Measurements from ENCODE around the gene NTN4. TPM values are rescaled to one million over a fixed set of nuclear protein-coding genes. Genes with fewer than 3 reads are reported as not detected.

The NTN4 gene
- total RNA-seq, 5 donors from 2014 or later (not counting 1 experiment from before 2014, with no cell fraction given), result 0.53 to 4.1 (median 1.3) TPM

GRCh38 chr12:95641299-95641952, 149.1 kb downstream of the NTN4 start:
- DNase-seq (no peak), ATAC-seq (replicated peaks in 1 of 4) (no peak)
- ChIA-PET POLR2A (interaction anchor here in 1 of 2 donors (0.7 kb wide), 1 partner anchor 223 kb away, joined by 14 read pairs; no protein-coding TSS in a partner anchor), CTCF (no interaction called here)
- H3K27ac ChIP-seq (ENCODE audit: low read length), result no peak overlapping the region
- no peaks in the 10 kb centered on the region for H3K36me3 ChIP-seq (ENCODE audit: control insufficient read depth in 2 of 2, extremely low read depth in 1 of 2, insufficient read depth in 1 of 2, low read length in 1 of 2)
- H3K4me1 ChIP-seq (ENCODE audit: control insufficient read depth in 1 of 2, extremely low read depth in 1 of 2, insufficient read depth in 2 of 2, low read length in 2 of 2), result no peaks in the 10 kb centered on the region
- Mint-ChIP-seq H3K4me1 (peaks cover 0 to 7% (median 4%) of the 10 kb centered on the region in 3 donors), H3K9me3 (peaks cover 0 to 4% (median 0%) of the 10 kb centered on the region in 3 donors), H3K36me3 (no peaks in the 10 kb centered on the region), H3K27ac (no peak overlapping the region), H3K27me3 (peaks cover 2 to 4% of the 10 kb centered on the region in 2 donors), H3K4me3 (no peak overlapping the region)
- WGBS (ENCODE audit: insufficient coverage), result no CpG with 5 or more reads among the region's 3 CpGs
- H3K9me3 ChIP-seq, result no peaks in the 10 kb centered on the region
- peaks cover 0 to 4% of the 10 kb centered on the region in 2 experiments for H3K27me3 ChIP-seq (replicated peaks in 1 of 2; ENCODE audit: control insufficient read depth in 2 of 2, extremely low read depth in 1 of 2, insufficient read depth in 2 of 2, low read length in 1 of 2)
- H3K4me3 ChIP-seq (ENCODE audit: control insufficient read depth in 1 of 2, extremely low read depth in 1 of 2, low read length in 1 of 2), result no peak overlapping the region

- ChIA-PET POLR2A (interaction anchor here in 1 of 2 donors (0.5 kb wide), 1 partner anchor 12 kb away, joined by 4 read pairs; no protein-coding TSS in a partner anchor), CTCF (no interaction called here)
- H3K36me3 Mint-ChIP-seq, result no peaks in the 10 kb centered on the region
- H3K27ac ChIP-seq (ENCODE audit: low read length), result no peak overlapping the region
- H3K9me3 ChIP-seq, result no peaks in the 10 kb centered on the region
- H3K27me3 Mint-ChIP-seq, result no peaks in the 10 kb centered on the region
- no peak overlapping the region for H3K4me3 Mint-ChIP-seq
- no peaks in the 10 kb centered on the region for H3K36me3 ChIP-seq (ENCODE audit: control insufficient read depth in 2 of 2, extremely low read depth in 1 of 2, insufficient read depth in 1 of 2, low read length in 1 of 2)
- DNase-seq (no peak), ATAC-seq (replicated peaks in 1 of 4) (no peak)
- H3K27ac Mint-ChIP-seq, result no peak overlapping the region
- peaks cover 0 to 4% of the 10 kb centered on the region in 2 experiments for H3K27me3 ChIP-seq (replicated peaks in 1 of 2; ENCODE audit: control insufficient read depth in 2 of 2, extremely low read depth in 1 of 2, insufficient read depth in 2 of 2, low read length in 1 of 2)
- H3K4me3 ChIP-seq (ENCODE audit: control insufficient read depth in 1 of 2, extremely low read depth in 1 of 2, low read length in 1 of 2), result no peak overlapping the region
- 72% methylated on average over 3 of the region's 3 CpGs for WGBS (ENCODE audit: insufficient coverage)
- peaks cover 0 to 4% (median 0%) of the 10 kb centered on the region in 3 donors for H3K9me3 Mint-ChIP-seq
- H3K4me1 ChIP-seq (ENCODE audit: control insufficient read depth in 1 of 2, extremely low read depth in 1 of 2, insufficient read depth in 2 of 2, low read length in 2 of 2), result no peaks in the 10 kb centered on the region
- H3K4me1 Mint-ChIP-seq, result peaks cover 0 to 7% (median 4%) of the 10 kb centered on the region in 3 donors
Measured at GRCh38 chr12:95640516-95640915, 150.0 kb downstream of the NTN4 start.

- WGBS (ENCODE audit: insufficient coverage), result 80% methylated on average over 1 of the region's 8 CpGs
- no peak overlapping the region for H3K4me3 Mint-ChIP-seq
- ATAC-seq (replicated peaks in 1 of 4) (no peak), DNase-seq (no peak)
- no peak overlapping the region for H3K4me3 ChIP-seq (ENCODE audit: control insufficient read depth in 1 of 2, extremely low read depth in 1 of 2, low read length in 1 of 2)
- no peaks in the 10 kb centered on the region for H3K9me3 ChIP-seq
- CTCF ChIA-PET, result no interaction called here
- POLR2A ChIA-PET, result no interaction called here
- H3K27ac ChIP-seq (ENCODE audit: low read length), result no peak overlapping the region
- H3K9me3 Mint-ChIP-seq, result peaks cover 0 to 4% (median 0%) of the 10 kb centered on the region in 3 donors
- H3K36me3 Mint-ChIP-seq, result no peaks in the 10 kb centered on the region
- H3K4me1 Mint-ChIP-seq, result peaks cover 0 to 4% (median 2%) of the 10 kb centered on the region in 3 donors
- H3K36me3 ChIP-seq (ENCODE audit: control insufficient read depth in 2 of 2, extremely low read depth in 1 of 2, insufficient read depth in 1 of 2, low read length in 1 of 2), result no peaks in the 10 kb centered on the region
- no peaks in the 10 kb centered on the region for H3K27me3 ChIP-seq (replicated peaks in 1 of 2; ENCODE audit: control insufficient read depth in 2 of 2, extremely low read depth in 1 of 2, insufficient read depth in 2 of 2, low read length in 1 of 2)
- no peaks in the 10 kb centered on the region for H3K27me3 Mint-ChIP-seq
- H3K4me1 ChIP-seq (ENCODE audit: control insufficient read depth in 1 of 2, extremely low read depth in 1 of 2, insufficient read depth in 2 of 2, low read length in 2 of 2), result no peaks in the 10 kb centered on the region
- no peak overlapping the region for H3K27ac Mint-ChIP-seq
Measured at GRCh38 chr12:95637471-95638155, 153.0 kb downstream of the NTN4 start.

GRCh38 chr12:95637010-95637409, 153.6 kb downstream of the NTN4 start:
- H3K27ac Mint-ChIP-seq, result no peak overlapping the region
- H3K4me1 ChIP-seq (ENCODE audit: control insufficient read depth in 1 of 2, extremely low read depth in 1 of 2, insufficient read depth in 2 of 2, low read length in 2 of 2), result no peaks in the 10 kb centered on the region
- no peaks in the 10 kb centered on the region for H3K36me3 Mint-ChIP-seq
- no peak for DNase-seq
- H3K36me3 ChIP-seq (ENCODE audit: control insufficient read depth in 2 of 2, extremely low read depth in 1 of 2, insufficient read depth in 1 of 2, low read length in 1 of 2), result no peaks in the 10 kb centered on the region
- peaks cover 0 to 4% (median 0%) of the 10 kb centered on the region in 3 donors for H3K9me3 Mint-ChIP-seq
- H3K27me3 Mint-ChIP-seq, result no peaks in the 10 kb centered on the region
- no peaks in the 10 kb centered on the region for H3K9me3 ChIP-seq
- H3K4me3 Mint-ChIP-seq, result no peak overlapping the region
- ATAC-seq (replicated peaks in 1 of 4), result no peak
- no peak overlapping the region for H3K4me3 ChIP-seq (ENCODE audit: control insufficient read depth in 1 of 2, extremely low read depth in 1 of 2, low read length in 1 of 2)
- POLR2A ChIA-PET, result no interaction called here
- CTCF ChIA-PET, result no interaction called here
- H3K27me3 ChIP-seq (replicated peaks in 1 of 2; ENCODE audit: control insufficient read depth in 2 of 2, extremely low read depth in 1 of 2, insufficient read depth in 2 of 2, low read length in 1 of 2), result no peaks in the 10 kb centered on the region
- 87% methylated on average over 24 of the region's 24 CpGs for WGBS (ENCODE audit: insufficient coverage)
- no peaks in the 10 kb centered on the region for H3K4me1 Mint-ChIP-seq
- H3K27ac ChIP-seq (ENCODE audit: low read length), result no peak overlapping the region

- ChIA-PET POLR2A (no interaction called here), CTCF (interaction anchor here in 1 of 2 donors (0.6 kb wide), 1 partner anchor 11 kb away, joined by 6 read pairs; no protein-coding TSS in a partner anchor)
- Mint-ChIP-seq H3K36me3 (no peaks in the 10 kb centered on the region), H3K27ac (no peak overlapping the region), H3K27me3 (no peaks in the 10 kb centered on the region), H3K4me1 (no peaks in the 10 kb centered on the region), H3K9me3 (peaks cover 0 to 4% (median 0%) of the 10 kb centered on the region in 3 donors), H3K4me3 (no peak overlapping the region)
- Histone ChIP-seq H3K4me1 (ENCODE audit: control insufficient read depth in 1 of 2, extremely low read depth in 1 of 2, insufficient read depth in 2 of 2, low read length in 2 of 2) (no peaks in the 10 kb centered on the region), H3K36me3 (ENCODE audit: control insufficient read depth in 2 of 2, extremely low read depth in 1 of 2, insufficient read depth in 1 of 2, low read length in 1 of 2) (no peaks in the 10 kb centered on the region), H3K27me3 (replicated peaks in 1 of 2; ENCODE audit: control insufficient read depth in 2 of 2, extremely low read depth in 1 of 2, insufficient read depth in 2 of 2, low read length in 1 of 2) (no peaks in the 10 kb centered on the region), H3K4me3 (ENCODE audit: control insufficient read depth in 1 of 2, extremely low read depth in 1 of 2, low read length in 1 of 2) (no peak overlapping the region), H3K27ac (ENCODE audit: low read length) (no peak overlapping the region), H3K9me3 (no peaks in the 10 kb centered on the region)
- no CpG with 5 or more reads among the region's 9 CpGs for WGBS (ENCODE audit: insufficient coverage)
- no peak for ATAC-seq (replicated peaks in 1 of 4)
- DNase-seq, result no peak
Measured at GRCh38 chr12:95634622-95635621, 155.6 kb downstream of the NTN4 start.
